Fibroblast of mammary gland (primary cell): Measurements from ENCODE around the gene GPX6.
"Not testable (repeated sequence)": the region's sequence is repeated elsewhere in the genome, so short reads cannot be mapped to it uniquely, and the experiment has no call there.

Source experiments
- DNase-seq: peaks from one replicate; pipeline ENCODE4 v3.0.0-alpha.2; 2010; ENCODE audit warnings: low read depth
- H3K4me3 ChIP-seq: 2 replicates; pipeline ENCODE4 v1.5.1; 2011; ENCODE audit warnings: low read depth, mild to moderate bottlenecking, low read length, moderate library complexity; ENCODE audit not compliant: control insufficient read depth
- TF ChIP-seq, protein P1 (sequence below): conservative IDR thresholded peaks from 2 replicates; pipeline ENCODE4 v1.5.1; 2011; ENCODE audit warnings: low read depth, low read length, inconsistent platforms; ENCODE audit not compliant: control insufficient read depth, insufficient read depth

GPX6 gene

GRCh38 chr6:28551891-28552666 is 36.5 kb upstream of the GPX6 start:
- TF ChIP-seq, protein P1, sequence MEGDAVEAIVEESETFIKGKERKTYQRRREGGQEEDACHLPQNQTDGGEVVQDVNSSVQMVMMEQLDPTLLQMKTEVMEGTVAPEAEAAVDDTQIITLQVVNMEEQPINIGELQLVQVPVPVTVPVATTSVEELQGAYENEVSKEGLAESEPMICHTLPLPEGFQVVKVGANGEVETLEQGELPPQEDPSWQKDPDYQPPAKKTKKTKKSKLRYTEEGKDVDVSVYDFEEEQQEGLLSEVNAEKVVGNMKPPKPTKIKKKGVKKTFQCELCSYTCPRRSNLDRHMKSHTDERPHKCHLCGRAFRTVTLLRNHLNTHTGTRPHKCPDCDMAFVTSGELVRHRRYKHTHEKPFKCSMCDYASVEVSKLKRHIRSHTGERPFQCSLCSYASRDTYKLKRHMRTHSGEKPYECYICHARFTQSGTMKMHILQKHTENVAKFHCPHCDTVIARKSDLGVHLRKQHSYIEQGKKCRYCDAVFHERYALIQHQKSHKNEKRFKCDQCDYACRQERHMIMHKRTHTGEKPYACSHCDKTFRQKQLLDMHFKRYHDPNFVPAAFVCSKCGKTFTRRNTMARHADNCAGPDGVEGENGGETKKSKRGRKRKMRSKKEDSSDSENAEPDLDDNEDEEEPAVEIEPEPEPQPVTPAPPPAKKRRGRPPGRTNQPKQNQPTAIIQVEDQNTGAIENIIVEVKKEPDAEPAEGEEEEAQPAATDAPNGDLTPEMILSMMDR, result no peak
- no peak for DNase-seq
- no peak overlapping the region for H3K4me3 ChIP-seq

GRCh38 chr6:28547003-28547402 is 31.4 kb upstream of the GPX6 start:
- not testable (repeated sequence) for DNase-seq, H3K4me3 ChIP-seq

DNA sequence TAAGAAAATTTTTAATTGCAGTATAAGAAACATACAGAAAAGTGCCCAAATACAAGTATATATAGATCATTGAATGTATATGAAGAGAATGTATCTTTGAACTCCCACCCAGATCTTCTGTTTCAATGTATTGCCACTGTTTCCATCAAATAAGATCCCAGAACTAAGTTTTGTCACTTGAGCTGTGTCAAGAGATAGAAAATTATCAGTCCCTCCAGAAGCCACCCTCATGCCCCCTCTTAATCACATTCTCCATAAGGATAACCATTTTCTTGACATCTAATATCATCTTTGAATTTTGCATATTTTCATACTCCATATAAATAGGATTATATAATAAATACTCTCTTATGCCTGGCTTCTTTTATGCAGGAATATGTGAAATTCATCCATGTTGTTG is 30.4 kb upstream of the GPX6 start:
- H3K4me3 ChIP-seq, result no peak overlapping the region
- TF ChIP-seq, protein P1, result no peak
- DNase-seq, result no peak

DNA sequence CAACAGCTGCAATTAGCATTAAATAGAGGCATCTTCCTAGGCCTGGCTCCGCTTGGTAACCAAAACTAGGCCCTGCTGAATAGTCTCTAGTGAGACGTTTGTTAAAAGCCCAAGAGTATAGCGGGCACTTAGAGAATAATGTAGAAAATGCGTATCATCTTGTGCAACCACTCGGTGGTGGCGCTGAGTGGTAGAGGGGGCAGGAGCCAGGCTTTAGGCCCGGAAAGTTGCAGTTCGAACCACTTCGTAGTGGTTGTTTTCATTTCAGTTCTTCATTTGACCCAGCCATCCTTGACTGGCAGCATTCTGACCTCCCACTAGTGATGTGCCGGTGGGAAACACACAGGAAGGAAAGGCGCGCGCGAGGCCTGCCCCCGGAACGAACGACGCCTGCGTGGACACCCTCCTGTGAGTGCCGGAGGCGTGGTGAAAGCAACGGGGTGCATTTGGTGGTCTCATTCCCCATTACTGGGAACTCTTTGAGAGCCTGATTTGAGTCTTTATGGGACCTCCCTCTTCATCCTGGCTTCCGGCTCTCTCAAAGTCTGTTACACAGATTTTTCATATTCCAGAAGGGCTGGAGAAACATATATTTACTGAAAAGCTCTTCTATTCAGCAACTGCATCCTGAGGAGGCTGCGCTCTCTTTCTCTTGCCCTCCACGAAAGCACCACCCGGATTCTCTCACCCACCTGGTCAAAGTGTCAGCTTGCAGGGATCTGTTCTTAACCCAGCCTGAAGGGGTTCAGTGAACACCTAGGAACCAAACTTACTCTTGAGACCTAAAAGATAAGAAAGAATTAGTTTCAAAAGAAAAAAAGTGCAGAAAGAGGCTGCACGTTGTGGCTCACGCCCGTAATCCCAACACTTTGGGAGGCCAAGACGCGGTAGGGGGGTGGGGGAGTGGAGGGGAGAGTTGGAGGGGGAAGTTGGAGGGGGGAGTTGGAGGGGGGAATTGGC is 28.3 kb upstream of the GPX6 start:
- TF ChIP-seq, protein P1, result no peak
- H3K4me3 ChIP-seq, result peak overlapping the region; percentile 56
- peak; percentile 34 for DNase-seq

DNA sequence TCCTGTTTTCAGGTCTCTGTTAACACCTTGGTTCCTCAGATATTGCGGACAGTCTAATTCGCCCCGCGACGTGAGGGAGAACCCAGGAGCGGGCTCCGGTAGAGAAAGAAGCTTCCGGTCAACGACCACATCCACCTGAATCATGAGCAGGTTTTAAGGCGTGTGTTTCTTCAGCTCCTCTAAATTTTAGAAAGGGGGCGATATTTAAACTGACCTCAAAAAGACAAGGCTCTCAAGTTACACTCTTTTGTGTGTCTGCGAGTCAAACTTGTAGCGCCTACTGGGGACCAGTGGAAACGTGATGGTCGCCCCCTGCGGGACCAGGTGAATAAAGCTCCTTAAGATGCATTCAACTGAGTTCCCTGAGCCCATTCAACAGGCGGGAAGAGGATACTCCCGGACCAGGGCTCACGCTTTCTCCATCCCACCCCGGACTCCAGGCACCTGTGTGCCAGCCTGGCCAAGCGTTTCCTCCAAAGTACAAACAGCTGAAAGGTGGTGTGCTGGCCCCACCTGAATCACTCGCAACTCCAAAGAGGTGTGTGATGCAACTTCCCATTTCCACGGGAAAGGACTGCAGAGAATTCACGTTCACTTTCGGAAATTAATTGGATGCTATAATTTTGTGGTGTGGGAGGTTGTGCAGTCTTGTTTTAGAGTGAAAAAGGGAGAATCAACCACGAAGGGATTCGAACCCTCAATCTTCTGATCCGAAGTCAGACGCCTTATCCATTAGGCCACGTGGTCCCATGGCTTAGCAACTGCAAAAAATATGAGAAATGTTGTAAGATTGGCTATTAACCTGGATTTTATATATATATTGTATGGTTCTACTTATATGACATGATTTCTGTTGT is 27.1 kb upstream of the GPX6 start:
- peak overlapping the region; percentile 56 for H3K4me3 ChIP-seq
- DNase-seq, result peak; percentile 83
- TF ChIP-seq, protein P1, result peak; percentile 52

GRCh38 chr6:28541996-28542395 is 26.4 kb upstream of the GPX6 start:
- no peak for DNase-seq
- TF ChIP-seq, protein P1, result no peak
- no peak overlapping the region for H3K4me3 ChIP-seq
